Caco-2 (cell line): ENCODE data around the gene PLPPR1. TPM values are rescaled to one million over a fixed set of nuclear protein-coding genes. Genes with fewer than 3 reads are reported as not detected.

Source experiments
- BruUV-seq: library from RNA; stranded (reverse); fragments of 400-500 nt; replicated peaks from 2 replicates; lab custom pipeline; 2021; lab: Mats Ljungman, UMichigan
- CTCF ChIA-PET: fragments of 300-600 bp; sonication (Branson Sonifier 250); formaldehyde crosslinking; loops from one replicate; lab custom pipeline; 2022; ENCODE audit warnings: antibody characterized with exemption; lab: Charles Lee
- POLR2A ChIA-PET: fragments of 300-600 bp; sonication (Branson Sonifier 250); formaldehyde crosslinking; loops from one replicate; lab custom pipeline; 2022; ENCODE audit warnings: antibody characterized with exemption; lab: Charles Lee
- DNase-seq, 2 experiments: peaks; one replicate each; pipeline versions ENCODE4 v3.0.0 to v3.0.0-alpha.2; 2020 to 2022
- H3K27me3 ChIP-seq: replicated peaks from 2 replicates; pipeline ENCODE4 v1.6.0; 2011; ENCODE audit warnings: low read length; ENCODE audit not compliant: control insufficient read depth, insufficient read depth
- H3K36me3 ChIP-seq: 2 replicates; pipeline ENCODE4 v1.5.1; 2011; ENCODE audit warnings: low read length; ENCODE audit not compliant: control insufficient read depth, insufficient read depth
- H3K4me1 ChIP-seq: fragments of 250-450 bp; sonication (Bioruptor Pico); 2 replicates; pipeline ENCODE4 v1.5.1; 2020; ENCODE audit warnings: mild to moderate bottlenecking
- H3K4me3 ChIP-seq: 2 replicates; pipeline ENCODE4 v1.5.1; 2011; ENCODE audit warnings: low read depth, mild to moderate bottlenecking, control low read depth, low read length
- H3K9me3 ChIP-seq: fragments of 250-450 bp; sonication (Bioruptor Pico); 2 replicates; pipeline ENCODE4 v1.5.1; 2020; ENCODE audit warnings: mild to moderate bottlenecking, moderate library complexity
- H3K27ac Mint-ChIP-seq: one replicate; pipeline ENCODE4 v1.8.0; 2022; ENCODE audit warnings: mixed read lengths; ENCODE audit not compliant: unreplicated experiment
- H3K27me3 Mint-ChIP-seq: one replicate; pipeline ENCODE4 v1.8.0; 2022; ENCODE audit warnings: mixed read lengths; ENCODE audit not compliant: insufficient read depth, unreplicated experiment
- H3K36me3 Mint-ChIP-seq: one replicate; pipeline ENCODE4 v1.8.0; 2022; ENCODE audit warnings: mild to moderate bottlenecking, mixed read lengths; ENCODE audit not compliant: insufficient read depth, unreplicated experiment
- H3K4me1 Mint-ChIP-seq: one replicate; pipeline ENCODE4 v1.8.0; 2022; ENCODE audit warnings: low read depth, mixed read lengths; ENCODE audit not compliant: unreplicated experiment
- H3K4me3 Mint-ChIP-seq: one replicate; pipeline ENCODE4 v1.8.0; 2022; ENCODE audit warnings: mild to moderate bottlenecking, moderate library complexity, mixed read lengths; ENCODE audit not compliant: unreplicated experiment
- H3K9me3 Mint-ChIP-seq: one replicate; pipeline ENCODE4 v1.8.0; 2022; ENCODE audit warnings: mixed read lengths; ENCODE audit not compliant: unreplicated experiment
- CTCF ChIP-seq, 2 experiments: fragments of 200-600 bp in 1 of 2; IDR thresholded peaks; 1 replicate in 1 of 2; 2 replicates in 1 of 2; pipeline versions ENCODE4 v1.5.1 to v1.8.0; 2011 to 2022; ENCODE audit warnings: antibody characterized with exemption in 1 of 2, control low read depth in 1 of 2, inconsistent platforms in 1 of 2, low read depth in 1 of 2, low read length in 1 of 2, mild to moderate bottlenecking in 1 of 2, moderate library complexity in 1 of 2; ENCODE audit not compliant: insufficient read depth in 1 of 2, severe bottlenecking in 1 of 2, unreplicated experiment in 1 of 2
- intact Hi-C: fragments of 100-400 bp; cut with micrococcal nuclease; formaldehyde crosslinking; loops from one replicate; pipeline ENCODE4 v1.10.0; 2022; ENCODE audit not compliant: unreplicated experiment
- total RNA-seq: library from RNA; stranded (reverse); gene quantifications from 2 replicates; pipeline ENCODE4 v1.2.3, GENCODE V29; 2022

Gene PLPPR1
- total RNA-seq, 1 experiment from 2014 or later = not detected

GRCh38 chr9:101337237-101337636 lies 308.7 kb downstream of the PLPPR1 start:
- Histone ChIP-seq H3K4me1 (0 out of 2 replicates have a peak, but pooled peaks cover 4% of the 10 kb centered on the region), H3K27me3 (no peaks in the 10 kb centered on the region), H3K9me3 (no peaks in the 10 kb centered on the region), H3K4me3 (no peak overlapping the region), H3K36me3 (no peaks in the 10 kb centered on the region)
- no peaks in the 10 kb centered on the region for H3K27me3 Mint-ChIP-seq
- POLR2A ChIA-PET = no interaction called here
- H3K4me1 Mint-ChIP-seq = no peaks in the 10 kb centered on the region
- intact Hi-C loops = no loop called here
- no peak overlapping the region for H3K27ac Mint-ChIP-seq
- H3K9me3 Mint-ChIP-seq = no peaks in the 10 kb centered on the region
- CTCF ChIA-PET = no interaction called here
- TF ChIP-seq CTCF (IDR thresholded peaks at IDR 0.05; ENCODE audit: insufficient read depth in 1 of 2, low read depth in 1 of 2, low read length in 1 of 2, severe bottlenecking in 1 of 2, unreplicated experiment in 1 of 2) = no peak
- H3K4me3 Mint-ChIP-seq = no peak overlapping the region
- DNase-seq = no peak
- BruUV-seq = no TSS peak
- H3K36me3 Mint-ChIP-seq = no peaks in the 10 kb centered on the region

- Histone ChIP-seq H3K4me3 (no peak overlapping the region), H3K27me3 (no peaks in the 10 kb centered on the region), H3K4me1 (no peaks in the 10 kb centered on the region), H3K36me3 (no peaks in the 10 kb centered on the region), H3K9me3 (no peaks in the 10 kb centered on the region)
- intact Hi-C loops = no loop called here
- ChIA-PET POLR2A (no interaction called here), CTCF (no interaction called here)
- Mint-ChIP-seq H3K9me3 (peaks cover 14% of the 10 kb centered on the region), H3K4me1 (no peaks in the 10 kb centered on the region), H3K27me3 (no peaks in the 10 kb centered on the region), H3K27ac (no peak overlapping the region), H3K36me3 (no peaks in the 10 kb centered on the region), H3K4me3 (no peak overlapping the region)
- TF ChIP-seq CTCF (IDR thresholded peaks at IDR 0.05; ENCODE audit: insufficient read depth in 1 of 2, low read depth in 1 of 2, low read length in 1 of 2, severe bottlenecking in 1 of 2, unreplicated experiment in 1 of 2) = no peak
- no TSS peak for BruUV-seq
- no peak for DNase-seq
Measured at GRCh38 chr9:101341958-101342357, 313.4 kb downstream of the PLPPR1 start.

- H3K9me3 ChIP-seq = no peaks in the 10 kb centered on the region
- H3K27me3 ChIP-seq = no peaks in the 10 kb centered on the region
- no peak overlapping the region for H3K4me3 Mint-ChIP-seq
- no peak overlapping the region for H3K4me3 ChIP-seq
- no peak for DNase-seq
- no peaks in the 10 kb centered on the region for H3K27me3 Mint-ChIP-seq
- no peaks in the 10 kb centered on the region for H3K36me3 Mint-ChIP-seq
- BruUV-seq = no TSS peak
- TF ChIP-seq CTCF (IDR thresholded peaks at IDR 0.05; ENCODE audit: insufficient read depth in 1 of 2, low read depth in 1 of 2, low read length in 1 of 2, severe bottlenecking in 1 of 2, unreplicated experiment in 1 of 2) = no peak
- H3K4me1 ChIP-seq = no peaks in the 10 kb centered on the region
- CTCF ChIA-PET = no interaction called here
- H3K9me3 Mint-ChIP-seq = peaks cover 14% of the 10 kb centered on the region
- POLR2A ChIA-PET = no interaction called here
- H3K4me1 Mint-ChIP-seq = no peaks in the 10 kb centered on the region
- intact Hi-C loops = no loop called here
- H3K36me3 ChIP-seq = no peaks in the 10 kb centered on the region
- no peak overlapping the region for H3K27ac Mint-ChIP-seq
Measured at GRCh38 chr9:101342595-101342994, 314.1 kb downstream of the PLPPR1 start.
